ENCODE results near the gene MPDU1. TPM values are rescaled to one million over a fixed set of nuclear protein-coding genes. Genes with fewer than 3 reads are reported as not detected.
A peak's percentile ranks its signal among the peaks of the same experiment; 100 is the strongest.

The MPDU1 gene
- total RNA-seq (ENCODE audit: low replicate concordance), result 32.3 and 127 TPM in 2 replicates

DNA sequence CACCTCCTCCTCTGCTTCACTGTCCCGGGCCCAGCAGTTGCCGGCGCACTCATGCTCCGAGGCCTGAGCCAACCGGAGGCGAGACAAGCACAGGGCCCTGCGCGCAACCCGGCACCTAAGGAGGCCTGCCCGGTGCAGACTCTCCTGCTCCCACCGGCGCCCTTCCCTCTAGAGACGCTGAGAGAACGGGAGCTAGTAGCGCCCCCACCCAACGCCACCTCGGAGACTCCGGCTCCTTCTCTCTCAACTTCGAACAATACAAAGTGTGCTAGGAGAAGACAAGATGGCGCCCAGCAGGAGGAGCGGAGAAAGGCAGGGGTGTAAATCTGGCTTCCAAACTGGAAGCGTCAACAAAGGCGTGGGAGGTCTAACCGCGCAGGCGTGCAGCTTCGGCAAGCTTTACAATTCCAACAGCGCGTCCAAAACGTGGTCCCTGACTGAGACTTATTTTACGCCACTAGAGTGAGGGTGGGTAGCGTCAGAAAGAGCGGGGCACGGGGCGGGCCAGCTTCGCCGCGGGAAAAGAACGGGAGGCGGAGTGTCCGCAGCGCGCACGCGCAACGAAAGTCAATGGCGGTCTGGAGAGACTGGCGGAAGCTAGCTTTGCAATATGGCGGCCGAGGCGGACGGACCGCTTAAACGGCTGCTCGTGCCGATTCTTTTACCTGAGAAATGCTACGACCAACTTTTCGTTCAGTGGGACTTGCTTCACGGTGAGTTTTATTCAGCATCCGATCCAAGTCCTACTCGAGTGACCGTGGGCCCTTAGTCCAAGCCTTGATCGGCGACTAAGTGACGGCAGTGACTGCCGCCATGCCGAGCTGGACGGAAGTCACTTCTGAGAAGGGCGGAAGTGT, at the start of gene MPDU1:
Gene MPDU1, plus strand, starts transcription at position 600 of the 857 bp plus-strand sequence. Its CDS starts 11 bp downstream, at position 611.
- TF ChIP-seq, protein P1, sequence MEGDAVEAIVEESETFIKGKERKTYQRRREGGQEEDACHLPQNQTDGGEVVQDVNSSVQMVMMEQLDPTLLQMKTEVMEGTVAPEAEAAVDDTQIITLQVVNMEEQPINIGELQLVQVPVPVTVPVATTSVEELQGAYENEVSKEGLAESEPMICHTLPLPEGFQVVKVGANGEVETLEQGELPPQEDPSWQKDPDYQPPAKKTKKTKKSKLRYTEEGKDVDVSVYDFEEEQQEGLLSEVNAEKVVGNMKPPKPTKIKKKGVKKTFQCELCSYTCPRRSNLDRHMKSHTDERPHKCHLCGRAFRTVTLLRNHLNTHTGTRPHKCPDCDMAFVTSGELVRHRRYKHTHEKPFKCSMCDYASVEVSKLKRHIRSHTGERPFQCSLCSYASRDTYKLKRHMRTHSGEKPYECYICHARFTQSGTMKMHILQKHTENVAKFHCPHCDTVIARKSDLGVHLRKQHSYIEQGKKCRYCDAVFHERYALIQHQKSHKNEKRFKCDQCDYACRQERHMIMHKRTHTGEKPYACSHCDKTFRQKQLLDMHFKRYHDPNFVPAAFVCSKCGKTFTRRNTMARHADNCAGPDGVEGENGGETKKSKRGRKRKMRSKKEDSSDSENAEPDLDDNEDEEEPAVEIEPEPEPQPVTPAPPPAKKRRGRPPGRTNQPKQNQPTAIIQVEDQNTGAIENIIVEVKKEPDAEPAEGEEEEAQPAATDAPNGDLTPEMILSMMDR (IDR thresholded peaks at IDR 0.05; ENCODE audit: insufficient read depth, low read length), result no peak
- DNase-seq (ENCODE audit: low read depth), result peak; percentile 98
- peak within 1 kb of the TSS; percentile 93 for H3K4me3 ChIP-seq (ENCODE audit: low read depth, low read length)

DNA sequence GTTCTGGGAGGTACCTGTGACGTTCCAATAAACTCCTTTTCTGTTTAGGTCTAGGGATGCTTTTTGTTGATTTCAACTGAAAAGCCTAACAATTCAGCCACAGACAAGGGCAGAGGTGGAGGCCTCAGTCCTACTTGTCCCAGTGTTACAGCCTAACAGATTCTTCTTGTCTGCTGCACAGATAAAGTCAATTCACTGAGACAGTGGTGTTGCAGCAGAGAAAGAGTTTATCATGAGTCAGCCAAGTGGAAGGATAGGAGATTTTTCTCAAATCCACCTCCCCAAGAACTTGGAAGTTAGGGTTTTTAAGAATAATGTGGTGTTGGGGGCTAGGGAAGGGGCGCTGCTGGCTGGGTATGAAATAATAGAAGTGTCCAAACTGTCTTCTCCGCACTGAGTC, 45.6 kb upstream of the MPDU1 start:
- DNase-seq (ENCODE audit: low read depth), result no peak
- H3K4me3 ChIP-seq (ENCODE audit: low read depth, low read length), result no peak overlapping the region
- TF ChIP-seq, protein P1 (IDR thresholded peaks at IDR 0.05; ENCODE audit: insufficient read depth, low read length), result no peak

DNA sequence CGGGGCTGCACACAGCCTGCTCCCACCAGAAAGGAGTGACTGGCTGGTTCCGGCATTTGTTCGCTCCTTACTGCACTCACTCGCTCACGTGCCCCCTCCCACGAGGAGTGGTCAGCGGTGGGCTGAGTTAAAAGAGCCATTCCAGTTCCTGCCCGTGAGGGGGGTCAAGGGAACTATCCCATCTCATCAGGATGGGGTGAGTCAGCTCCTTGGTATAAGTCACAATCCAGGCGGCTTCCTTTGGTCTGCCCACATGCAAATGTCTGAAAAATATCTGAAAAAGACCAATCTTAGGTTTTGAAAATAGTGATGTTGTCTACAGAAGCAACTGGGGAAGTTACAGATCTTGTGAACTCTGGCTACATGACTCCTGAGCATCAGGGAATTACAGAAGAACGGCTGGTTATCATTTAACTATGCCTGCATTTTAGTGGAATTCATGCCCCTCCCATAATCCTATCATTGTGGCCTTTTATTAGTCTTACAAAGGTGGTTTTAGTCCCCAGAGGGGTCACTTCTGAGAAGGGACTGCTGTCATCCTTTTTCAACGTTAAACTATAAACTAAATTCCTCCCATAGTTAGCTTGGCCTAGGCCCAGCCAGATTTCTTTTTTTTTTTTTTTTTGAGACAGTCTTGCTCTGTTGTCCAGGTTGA, 44.6 kb upstream of the MPDU1 start:
- TF ChIP-seq, protein P1 (IDR thresholded peaks at IDR 0.05; ENCODE audit: insufficient read depth, low read length), result no peak
- H3K4me3 ChIP-seq (ENCODE audit: low read depth, low read length), result no peak overlapping the region
- no peak for DNase-seq (ENCODE audit: low read depth)

DNA sequence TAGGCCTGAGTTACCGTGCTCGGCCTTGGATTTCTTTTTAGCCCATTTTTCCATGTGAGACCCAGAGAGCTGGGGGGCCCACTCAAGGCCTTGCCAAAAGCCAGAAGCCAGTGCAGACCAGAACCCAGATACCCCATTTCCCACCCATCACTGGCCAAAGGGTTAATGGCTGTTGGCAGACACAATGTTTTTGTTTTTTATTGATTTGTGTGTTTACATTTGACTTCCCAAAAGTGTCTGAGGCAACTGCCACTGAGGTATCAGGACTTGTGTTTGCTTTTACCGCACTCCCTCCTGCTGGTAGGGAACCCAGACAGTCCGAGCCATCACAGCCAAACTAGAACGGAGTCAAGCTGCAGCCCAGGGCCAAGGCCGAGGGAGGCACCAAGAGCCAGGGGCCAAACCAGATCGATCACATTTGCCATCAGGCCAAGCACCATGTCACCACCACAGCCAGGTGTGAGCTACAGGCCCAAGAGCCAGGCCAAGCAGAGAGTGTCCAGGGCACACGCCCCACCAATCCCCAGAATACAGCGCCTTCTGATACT, 42.5 kb upstream of the MPDU1 start:
- DNase-seq (ENCODE audit: low read depth), result no peak
- TF ChIP-seq, protein P1 (IDR thresholded peaks at IDR 0.05; ENCODE audit: insufficient read depth, low read length), result no peak
- H3K4me3 ChIP-seq (ENCODE audit: low read depth, low read length), result no peak overlapping the region

DNA sequence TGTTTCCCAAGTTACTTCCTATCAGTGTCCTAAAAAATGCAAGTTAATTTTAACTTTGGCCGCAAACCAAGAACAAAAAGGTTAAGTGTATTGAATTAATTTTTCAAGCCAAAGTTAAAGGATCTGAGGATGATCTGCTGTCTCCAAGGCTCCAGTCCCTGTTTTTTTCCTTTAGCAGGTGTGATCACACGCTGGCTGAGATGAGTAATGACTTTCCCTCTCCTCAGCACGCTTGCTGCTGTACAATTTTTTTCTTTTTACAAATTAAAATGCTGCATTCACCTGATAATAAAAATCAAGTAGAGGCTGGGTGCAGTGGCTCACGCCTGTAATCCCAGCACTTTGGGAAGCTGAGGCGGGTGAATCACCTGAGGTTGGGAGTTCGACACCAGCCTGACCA, 38.7 kb upstream of the MPDU1 start:
- no peak for DNase-seq (ENCODE audit: low read depth)
- TF ChIP-seq, protein P1 (IDR thresholded peaks at IDR 0.05; ENCODE audit: insufficient read depth, low read length), result no peak
- no peak overlapping the region for H3K4me3 ChIP-seq (ENCODE audit: low read depth, low read length)

DNA sequence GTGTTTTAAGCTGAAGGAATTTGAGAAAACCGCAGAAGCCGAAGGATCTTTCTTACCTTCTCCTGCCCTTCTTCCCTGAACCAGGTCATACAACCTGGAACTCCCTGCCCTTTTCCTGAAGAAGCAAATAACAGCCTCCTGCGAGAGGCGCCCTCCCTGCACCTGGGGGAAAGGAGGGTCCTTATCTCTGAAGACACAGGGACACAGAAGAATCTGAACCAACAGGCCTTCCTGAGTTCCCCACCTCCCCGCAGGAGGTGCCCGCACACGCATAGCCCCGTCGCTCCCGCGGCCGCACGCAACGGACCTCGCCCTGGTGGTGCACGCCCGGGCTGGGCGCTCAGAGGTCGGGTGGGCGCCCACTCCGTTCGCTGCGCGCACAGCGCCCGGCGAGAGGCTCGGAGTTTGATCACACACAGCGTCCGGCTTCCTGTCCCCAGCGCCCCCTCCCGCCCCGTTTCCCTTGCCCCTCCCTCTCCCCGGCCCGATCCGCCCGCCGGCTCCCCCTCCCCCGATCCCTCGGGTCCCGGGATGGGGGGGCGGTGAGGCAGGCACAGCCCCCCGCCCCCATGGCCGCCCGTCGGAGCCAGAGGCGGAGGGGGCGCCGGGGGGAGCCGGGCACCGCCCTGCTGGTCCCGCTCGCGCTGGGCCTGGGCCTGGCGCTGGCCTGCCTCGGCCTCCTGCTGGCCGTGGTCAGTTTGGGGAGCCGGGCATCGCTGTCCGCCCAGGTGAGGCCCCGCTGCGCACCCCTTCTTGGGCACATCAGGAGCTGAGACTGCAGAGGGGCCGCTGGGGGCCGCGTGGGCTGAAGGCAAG, 34.9 kb upstream of the MPDU1 start, which contains the start of gene TNFSF12:
Gene TNFSF12, plus strand, starts transcription at position 474 of the 816 bp plus-strand sequence. Its CDS starts 96 bp downstream, at position 570.
- H3K4me3 ChIP-seq (ENCODE audit: low read depth, low read length), result peak within 1 kb of the TSS; percentile 71
- TF ChIP-seq, protein P1 (IDR thresholded peaks at IDR 0.05; ENCODE audit: insufficient read depth, low read length), result peak; percentile 29
- DNase-seq (ENCODE audit: low read depth), result peak; percentile 16
